A172 (cell line): ENCODE measurements around the gene ZBTB37. TPM values are rescaled to one million over a fixed set of nuclear protein-coding genes. Genes with fewer than 3 reads are reported as not detected.
"Not testable (repeated sequence)": the region's sequence is repeated elsewhere in the genome, so short reads cannot be mapped to it uniquely, and the experiment has no call there.

Experiments used
- DNase-seq: peaks from one replicate; pipeline ENCODE4 v3.0.0-alpha.2; 2015; ENCODE audit warnings: low spot score
- total RNA-seq: library from RNA; depleted of rRNA; stranded (reverse); fragments of >200 nt; shearing (Covaris generic); gene quantifications from 2 replicates; pipeline ENCODE4 v1.2.3, GENCODE V29; 2014

The ZBTB37 gene
- total RNA-seq, 1 experiment from 2014 or later, result 7.5 TPM

DNA sequence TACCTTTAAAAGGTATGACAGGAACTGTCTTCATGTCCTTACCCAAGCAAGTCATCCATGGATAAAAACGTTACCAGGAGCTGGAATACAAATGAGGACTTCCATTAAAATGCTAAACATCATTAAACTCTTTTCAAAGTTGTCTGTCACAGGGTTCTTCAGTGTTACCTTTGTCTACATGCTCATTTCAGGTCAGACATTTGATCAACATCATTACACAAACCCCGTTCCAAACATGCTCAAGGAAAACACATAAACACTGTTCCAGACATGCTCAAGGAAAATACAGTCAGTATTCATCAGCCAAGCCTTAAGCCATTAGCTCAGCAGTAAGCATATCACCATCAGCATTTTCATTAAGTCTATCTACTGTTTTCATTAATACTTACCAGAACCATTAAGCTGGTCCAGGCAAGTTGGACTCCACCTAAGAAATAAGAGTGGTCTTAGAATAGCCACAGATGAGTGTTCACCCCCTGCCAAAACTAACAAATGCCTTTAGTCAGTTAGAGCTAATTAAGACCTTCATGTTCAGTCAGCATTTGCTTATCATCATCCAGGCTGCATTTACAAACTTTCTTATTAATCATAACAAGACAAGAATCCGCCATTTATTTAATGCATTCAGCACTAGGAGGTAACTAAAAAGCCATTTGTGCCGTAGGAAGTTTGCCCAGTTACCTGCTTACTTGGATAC is 2.6 kb upstream of the ZBTB37 start:
- DNase-seq, result no peak

GRCh38 chr1:173866413-173867115 is 1.6 kb upstream of the ZBTB37 start:
- DNase-seq, result no peak

- DNase-seq, result no peak
These were observed 933 bp upstream of the ZBTB37 start for GRCh38 chr1:173867141-173867752.

DNA sequence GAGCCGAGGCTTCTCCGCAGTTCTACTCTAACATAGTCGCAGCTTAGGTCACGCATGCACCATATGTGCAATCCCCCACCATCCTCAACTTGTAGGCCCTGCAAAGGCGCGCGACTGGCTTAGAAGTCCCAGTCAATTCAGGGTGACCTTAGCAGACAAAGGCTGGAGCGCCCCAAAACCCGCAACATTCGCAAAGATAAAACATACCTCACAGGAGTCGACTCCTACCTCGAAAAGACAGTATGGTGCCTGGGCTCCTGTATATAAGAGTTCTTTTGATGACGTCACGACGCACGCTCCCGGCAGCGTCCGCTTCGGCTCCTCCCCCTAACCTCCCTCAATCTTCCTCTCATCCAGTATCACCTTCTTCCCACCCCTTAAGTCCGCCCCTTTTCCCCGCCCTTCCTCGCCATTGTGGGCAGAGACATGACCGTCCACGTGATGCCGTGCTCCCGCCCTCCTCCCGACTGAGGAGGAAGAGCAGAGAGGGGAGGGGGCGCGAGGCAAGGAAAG is 371 bp upstream of the ZBTB37 start, which contains the start of gene GAS5:
TSS of gene GAS5 (minus strand) at position 237 of the 513 bp plus-strand sequence.
- DNase-seq, result peak; percentile 100

DNA sequence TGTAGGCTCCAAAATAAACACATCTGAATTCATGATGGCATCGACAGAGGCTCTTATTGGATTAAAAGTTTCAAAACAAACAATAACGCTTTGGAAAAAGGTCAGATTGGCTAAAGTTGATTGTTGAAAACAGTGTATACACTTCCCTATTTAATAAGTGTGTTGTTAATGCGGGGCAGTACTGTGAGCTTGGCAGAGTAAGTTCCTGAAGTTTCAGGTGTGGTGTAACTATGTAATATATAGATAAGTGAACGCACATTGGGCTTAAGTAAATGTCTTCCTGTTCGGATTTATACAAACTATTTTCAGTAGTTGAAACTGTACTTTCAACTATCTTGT is 810 bp downstream of the ZBTB37 start:
- DNase-seq, result no peak

- DNase-seq, result no peak
These were observed 2.3 kb downstream of the ZBTB37 start for GRCh38 chr1:173870252-173871075.

DNA sequence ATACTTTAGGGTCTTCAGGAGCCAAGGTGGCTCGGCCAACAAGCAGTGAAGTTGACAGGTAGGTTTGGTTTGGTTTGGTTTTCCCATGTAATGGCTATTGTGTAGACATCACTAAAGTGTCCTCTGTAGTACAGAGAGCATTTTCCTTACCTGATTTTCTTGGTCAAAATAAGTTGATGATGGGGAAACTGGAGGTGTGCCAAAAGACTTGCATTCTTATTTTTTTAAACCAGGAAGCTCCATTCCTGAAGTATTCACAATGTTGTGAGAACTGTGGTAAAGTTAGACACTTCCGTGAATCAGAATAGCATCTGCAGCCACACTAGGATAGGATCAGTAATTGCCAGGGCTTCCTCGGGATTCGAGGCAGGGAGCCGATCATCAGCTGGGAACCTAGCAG is 2.9 kb downstream of the ZBTB37 start:
- DNase-seq, result no peak

GRCh38 chr1:173871500-173871899 is 3.3 kb downstream of the ZBTB37 start:
- DNase-seq, result no peak

DNA sequence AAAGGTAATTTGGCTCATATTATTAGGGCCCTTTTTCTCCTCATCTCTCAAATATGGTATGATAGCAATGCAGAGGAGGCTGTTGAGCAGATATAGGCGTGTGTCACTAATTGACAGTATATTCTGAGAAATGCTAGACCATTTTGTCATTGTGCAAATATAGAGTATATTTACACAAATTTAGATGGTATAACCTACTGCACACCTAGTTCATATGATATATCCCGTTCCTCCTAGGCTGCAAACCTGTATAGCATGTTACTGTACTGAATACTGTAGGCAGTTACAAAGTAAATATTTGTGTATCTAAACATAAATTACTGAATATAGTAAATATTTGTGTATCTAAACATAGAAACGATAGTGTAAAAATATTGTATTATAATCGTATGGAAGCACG is 8.6 kb downstream of the ZBTB37 start:
- no peak for DNase-seq

GRCh38 chr1:173878251-173878650 is 10.1 kb downstream of the ZBTB37 start:
- no peak for DNase-seq

GRCh38 chr1:173881117-173881516 is 12.9 kb downstream of the ZBTB37 start:
- DNase-seq, result not testable (repeated sequence)

GRCh38 chr1:173884701-173885100 is 16.5 kb downstream of the ZBTB37 start:
- DNase-seq, result no peak

GRCh38 chr1:173886746-173887611 is 18.8 kb downstream of the ZBTB37 start:
- DNase-seq, result no peak

GRCh38 chr1:173887627-173888026 is 19.4 kb downstream of the ZBTB37 start:
- no peak for DNase-seq

DNA sequence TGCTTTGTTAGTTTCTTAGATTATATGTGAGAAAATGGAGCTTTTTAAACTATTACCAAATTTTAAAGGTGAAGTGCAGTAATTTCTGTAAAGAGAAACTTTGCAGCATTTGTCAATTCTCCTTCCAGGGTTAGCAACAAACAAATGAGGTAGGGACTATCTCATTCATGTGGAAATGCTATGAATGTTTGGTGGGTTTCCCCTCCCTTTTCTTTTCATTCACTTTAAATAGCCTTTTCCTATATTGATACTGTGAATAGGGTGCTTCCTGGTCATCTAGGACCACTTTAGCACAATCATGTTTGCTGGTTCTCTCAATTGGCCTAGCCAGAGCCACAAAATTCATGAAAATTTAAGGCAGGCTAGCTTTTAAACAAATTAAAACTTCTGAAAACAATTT is 20.6 kb downstream of the ZBTB37 start:
- no peak for DNase-seq

GRCh38 chr1:173889885-173890284 is 21.7 kb downstream of the ZBTB37 start:
- DNase-seq, result no peak

- no peak for DNase-seq
These were observed 25.4 kb downstream of the ZBTB37 start for GRCh38 chr1:173893611-173894010.

DNA sequence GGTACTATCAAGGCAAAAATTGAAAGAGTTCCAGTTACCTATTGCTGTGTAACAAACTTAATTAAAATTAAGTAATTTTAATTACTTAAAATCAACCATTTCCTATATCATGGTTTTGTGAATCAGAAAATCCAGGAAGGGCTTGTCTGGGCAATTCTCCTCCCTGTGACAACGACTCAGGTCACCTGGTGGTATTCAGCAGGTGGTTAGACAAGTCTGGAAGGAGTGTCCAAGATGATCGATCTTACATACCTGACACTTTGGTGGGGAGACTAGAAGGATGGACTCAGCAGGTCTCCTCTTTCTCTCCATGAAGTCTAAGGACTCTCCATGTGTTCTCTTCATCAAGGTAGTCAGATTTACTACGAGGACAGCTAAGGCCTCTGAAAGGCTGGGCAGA is 26.0 kb downstream of the ZBTB37 start:
- no peak for DNase-seq

- DNase-seq, result no peak
These were observed 32.2 kb downstream of the ZBTB37 start for GRCh38 chr1:173900427-173900826.

DNA sequence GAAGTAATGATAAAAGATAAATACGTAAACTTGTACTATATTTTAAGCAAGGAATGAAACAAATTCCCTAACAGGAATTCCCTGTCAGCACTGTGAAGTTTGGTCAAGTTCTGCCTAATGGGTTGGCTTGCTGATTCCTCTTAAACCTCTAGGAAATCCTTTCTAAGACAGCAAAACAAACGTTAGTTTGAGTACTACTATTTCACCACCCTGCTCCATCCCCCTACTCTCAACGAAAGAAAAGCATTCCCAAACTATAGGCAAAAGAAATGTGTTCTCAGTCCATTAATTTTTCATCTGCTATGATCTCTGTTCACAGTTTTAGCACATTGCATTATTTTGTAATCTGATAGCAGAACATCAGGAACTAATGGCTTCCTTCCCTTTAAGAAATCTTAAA is 32.8 kb downstream of the ZBTB37 start:
- DNase-seq, result no peak
